GM19468 (cell line): ENCODE data around the gene METTL9.
"Not testable (repeated sequence)": the region's sequence is repeated elsewhere in the genome, so short reads cannot be mapped to it uniquely, and the experiment has no call there.

ENCODE experiments used
- ATAC-seq: cut with Tn5 transposase; IDR thresholded peaks from one replicate; pipeline ENCODE4 v1.9.1; 2021; ENCODE audit warnings: mild to moderate bottlenecking, moderate library complexity, moderate number of reproducible peaks; ENCODE audit not compliant: unreplicated experiment; ENCODE audit errors: extremely low read depth

Gene METTL9

DNA sequence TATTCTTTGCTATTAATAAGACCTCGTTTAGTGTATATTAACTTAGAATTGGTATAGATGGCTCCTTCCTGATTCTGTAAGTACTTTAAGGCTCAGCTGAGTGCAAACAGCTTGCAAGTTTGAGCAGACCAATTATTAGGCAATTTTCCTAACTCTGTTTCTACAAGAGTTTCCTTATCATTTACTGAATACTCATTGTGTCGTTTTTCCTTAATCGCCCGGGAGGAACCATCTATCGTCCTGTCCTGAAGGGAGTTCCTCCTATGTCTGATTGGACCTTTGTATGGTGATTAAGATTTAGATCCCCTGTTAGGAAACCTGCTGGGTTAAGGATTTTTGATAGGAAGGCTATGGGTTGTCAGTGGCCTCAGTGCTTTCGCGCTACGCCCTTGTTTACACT is 32.0 kb downstream of the METTL9 start:
- not testable (repeated sequence) for ATAC-seq

DNA sequence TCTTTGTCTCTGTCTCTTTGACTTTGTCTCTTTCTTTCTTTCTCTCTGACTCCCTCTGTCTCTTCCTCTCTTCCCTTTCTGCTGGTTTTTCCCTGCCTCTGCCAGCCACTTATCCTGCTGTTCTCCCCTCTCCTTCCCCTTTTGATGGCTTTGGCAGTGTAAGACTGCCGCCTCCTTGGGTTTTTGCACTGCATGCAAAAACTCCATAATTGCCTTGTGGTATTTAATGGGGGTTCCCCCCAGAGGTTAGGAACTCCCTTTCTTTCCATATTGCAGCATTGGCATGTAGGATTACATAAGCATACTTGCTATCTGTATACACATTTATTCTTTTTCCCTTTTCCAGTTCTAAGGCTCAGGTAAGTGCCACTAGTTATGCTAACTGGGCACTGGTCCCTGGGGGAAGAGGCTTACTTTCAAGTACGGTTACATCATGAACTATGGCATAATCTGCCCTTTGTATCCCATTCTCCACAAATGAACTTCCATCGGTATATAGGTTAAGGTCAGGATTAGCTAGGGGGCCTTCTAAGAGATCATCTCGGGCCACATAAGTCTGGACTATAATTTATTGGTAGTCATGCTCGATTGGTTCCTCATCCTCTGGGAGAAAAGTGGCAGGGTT is 32.7 kb downstream of the METTL9 start:
- ATAC-seq: not testable (repeated sequence)

DNA sequence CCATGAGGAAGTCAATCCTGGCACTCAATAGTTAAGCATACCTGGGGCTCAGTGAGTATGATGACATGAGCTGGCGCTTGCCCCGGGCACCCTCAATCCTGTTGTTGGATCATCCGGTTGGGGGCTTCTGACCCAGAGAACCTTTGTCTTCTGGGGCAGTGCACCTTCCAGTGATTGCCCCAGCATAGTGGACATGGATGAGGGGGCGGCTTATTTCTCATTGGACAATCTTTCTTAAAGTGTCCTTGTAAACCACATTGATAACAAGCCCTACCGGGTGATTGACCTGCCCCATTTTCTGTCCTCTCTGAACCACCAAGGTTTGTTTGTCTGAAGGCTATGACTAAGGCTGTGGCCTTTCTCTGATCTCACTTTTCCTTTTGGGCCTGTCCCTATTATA is 34.8 kb downstream of the METTL9 start:
- no peak for ATAC-seq

DNA sequence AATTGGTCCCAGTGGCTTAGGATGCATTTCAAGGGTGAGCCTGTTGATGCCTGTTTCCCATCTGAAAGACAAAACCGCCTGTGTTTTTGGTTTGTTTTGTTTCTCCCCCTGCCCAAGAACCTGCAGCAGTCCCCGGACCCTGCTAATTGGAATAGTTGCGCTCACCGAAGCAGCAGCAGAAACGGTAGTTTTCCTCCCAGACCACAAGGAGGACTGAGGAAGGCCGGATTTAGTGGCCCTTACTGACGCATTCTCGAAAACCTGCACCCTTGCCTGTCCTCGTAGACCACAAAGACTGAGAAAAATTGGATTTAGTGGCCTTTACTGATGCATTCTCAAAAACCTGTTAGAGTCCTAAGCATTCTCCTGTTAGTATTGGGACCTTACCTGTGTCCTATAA is 36.3 kb downstream of the METTL9 start:
- ATAC-seq: not testable (repeated sequence)

DNA sequence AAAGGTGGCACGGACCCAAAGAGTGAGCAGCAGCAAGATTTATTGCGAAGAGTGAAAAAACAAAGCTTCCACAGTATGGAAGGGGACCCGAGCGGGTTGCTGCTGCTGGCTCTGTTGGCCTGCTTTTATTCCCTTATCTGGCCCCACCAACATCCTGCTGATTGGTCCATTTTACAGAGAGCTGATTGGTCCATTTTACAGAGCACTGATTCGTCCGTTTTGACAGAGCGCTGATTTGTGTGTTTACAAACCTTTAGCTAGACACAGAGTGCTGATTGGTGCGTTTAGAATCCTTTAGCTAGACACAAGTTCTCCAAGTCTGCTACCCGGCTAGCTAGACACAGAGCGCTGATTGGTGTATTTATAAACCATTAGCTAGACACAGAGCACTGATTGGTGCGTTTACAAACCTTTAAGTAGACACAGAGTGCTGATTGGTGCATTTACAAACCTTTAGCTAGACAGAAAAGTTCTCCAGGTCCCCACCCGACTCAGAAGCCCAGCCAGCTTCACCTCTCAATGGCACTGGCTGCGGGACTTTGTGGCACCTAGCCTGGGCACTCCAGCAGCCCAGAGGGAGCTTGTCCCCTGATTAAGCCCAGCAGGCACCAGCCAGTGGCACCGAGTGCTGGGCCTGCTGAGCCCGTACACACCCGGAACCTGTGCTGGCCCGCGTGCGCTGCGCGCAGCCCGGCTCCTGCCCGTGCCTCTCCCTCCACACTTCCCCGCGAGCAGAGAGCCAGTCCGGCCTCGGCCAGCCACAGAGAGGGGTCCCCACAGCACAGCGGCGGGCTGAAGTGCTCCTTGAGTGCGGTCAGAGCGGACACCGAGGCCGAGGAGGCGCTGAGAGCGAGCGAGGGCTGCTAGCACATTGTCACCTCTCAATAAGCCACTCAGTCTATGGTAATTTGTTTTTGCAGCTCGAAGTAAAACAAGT is 37.9 kb downstream of the METTL9 start:
- no peak for ATAC-seq

DNA sequence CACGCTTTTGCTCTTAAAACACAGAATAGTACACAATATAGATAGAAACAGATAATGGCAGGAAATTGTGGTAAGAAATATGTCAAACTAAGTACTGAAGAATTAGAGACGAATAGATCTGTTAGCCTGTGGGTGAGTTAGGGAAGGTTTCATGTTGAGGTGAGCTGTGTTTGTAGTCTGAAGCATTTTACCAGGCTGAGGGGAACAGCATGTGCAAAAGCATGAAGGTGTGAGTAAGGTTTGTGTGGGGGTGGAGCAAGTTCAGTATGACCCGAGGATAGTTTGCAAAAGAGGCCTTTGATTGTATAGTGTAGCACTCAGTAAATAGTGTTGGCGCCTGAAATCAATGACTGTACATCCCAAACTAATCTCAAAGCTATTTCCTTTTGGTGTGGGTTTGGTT is 39.2 kb downstream of the METTL9 start:
- no peak for ATAC-seq

DNA sequence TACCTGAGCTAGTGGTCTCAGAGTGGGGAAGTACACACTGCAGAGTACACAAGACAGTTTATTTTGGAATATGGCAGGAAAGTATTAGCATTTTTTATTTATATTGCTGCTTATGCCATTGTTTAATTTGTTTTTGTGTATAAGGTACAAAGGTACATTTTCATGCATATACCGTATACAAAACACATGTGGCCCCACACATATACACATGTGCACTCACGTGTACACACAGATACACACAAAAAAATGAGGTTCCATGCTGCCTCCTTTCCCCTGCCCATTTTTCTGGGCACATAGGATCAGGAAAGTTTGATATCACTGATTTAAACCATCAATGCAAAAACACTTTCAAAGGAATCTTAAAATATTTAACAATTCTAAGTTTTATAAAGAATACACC is 40.1 kb downstream of the METTL9 start:
- no peak for ATAC-seq

DNA sequence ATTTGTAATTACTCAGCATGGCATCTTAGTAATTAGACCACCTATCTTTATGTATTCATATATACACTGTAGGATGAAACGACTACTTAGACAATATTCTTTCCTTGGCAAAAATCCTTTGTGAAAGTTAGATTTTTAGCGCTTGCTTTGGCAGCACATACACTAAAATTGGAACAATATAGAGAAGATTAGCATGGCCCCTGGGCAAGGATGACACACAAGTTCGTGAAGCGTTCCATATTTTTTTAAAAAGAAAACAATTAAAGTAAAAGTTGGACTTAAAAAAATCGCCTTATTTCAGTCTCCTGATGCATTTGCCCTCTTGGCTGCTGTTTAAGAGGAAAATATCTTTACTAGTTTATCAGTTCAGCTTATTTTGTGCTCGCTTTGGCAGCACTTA is 42.5 kb downstream of the METTL9 start:
- ATAC-seq: no peak

DNA sequence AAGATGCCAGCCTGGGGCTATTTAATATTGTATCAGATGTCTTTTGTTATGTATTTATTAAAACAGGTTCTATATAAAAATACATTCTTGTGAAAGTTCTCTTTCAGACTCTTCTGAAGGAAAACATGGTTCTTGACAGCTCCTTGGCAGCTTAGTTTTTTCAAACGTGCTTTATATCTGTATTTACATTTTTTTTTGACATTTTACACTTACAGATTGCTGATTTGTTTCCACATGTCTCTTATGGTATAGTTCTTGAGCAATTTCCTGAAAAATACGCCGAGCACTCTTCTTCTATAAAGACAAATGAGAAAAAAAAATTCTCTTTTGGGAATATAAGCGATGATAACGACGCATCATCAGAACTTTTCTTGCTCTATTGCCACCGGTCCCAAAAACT is 43.5 kb downstream of the METTL9 start:
- no peak for ATAC-seq

DNA sequence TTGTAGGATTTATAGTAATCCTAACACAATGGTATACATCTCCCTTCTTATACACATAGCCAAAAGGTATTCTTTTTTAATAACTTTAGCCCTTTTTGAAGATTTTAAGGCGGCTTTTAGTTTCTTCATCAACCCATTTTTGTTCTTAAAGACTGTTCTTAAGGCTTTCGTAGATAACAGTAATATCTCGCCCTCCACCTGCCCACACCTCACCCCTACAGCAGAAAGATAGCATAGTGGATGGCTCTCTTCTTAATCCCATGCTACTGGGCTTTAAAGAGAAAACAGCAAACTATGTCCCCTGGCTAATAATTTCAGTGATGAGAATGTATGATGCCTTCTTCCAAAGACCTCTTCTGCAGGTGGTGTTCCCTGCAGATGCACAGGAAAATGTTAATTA is 44.4 kb downstream of the METTL9 start:
- no peak for ATAC-seq

DNA sequence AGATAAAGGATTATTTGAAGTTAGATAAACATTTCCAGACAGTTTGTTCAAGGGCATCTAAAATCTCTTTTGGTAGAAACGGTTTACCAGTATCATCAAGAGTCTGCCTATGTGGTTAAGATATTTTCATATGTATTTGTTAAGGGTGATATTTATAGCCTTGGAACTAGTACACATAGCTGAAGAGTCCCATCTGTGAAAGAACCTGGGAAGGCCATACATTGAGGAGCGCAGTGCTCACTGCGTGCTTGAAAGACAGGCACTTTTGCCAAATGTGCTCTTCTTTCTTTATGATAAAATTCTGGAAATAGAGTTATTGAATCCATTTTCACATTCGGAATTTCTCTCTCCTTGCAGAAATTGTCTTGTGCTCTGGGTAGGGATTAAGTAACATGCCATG is 45.3 kb downstream of the METTL9 start:
- ATAC-seq: no peak

DNA sequence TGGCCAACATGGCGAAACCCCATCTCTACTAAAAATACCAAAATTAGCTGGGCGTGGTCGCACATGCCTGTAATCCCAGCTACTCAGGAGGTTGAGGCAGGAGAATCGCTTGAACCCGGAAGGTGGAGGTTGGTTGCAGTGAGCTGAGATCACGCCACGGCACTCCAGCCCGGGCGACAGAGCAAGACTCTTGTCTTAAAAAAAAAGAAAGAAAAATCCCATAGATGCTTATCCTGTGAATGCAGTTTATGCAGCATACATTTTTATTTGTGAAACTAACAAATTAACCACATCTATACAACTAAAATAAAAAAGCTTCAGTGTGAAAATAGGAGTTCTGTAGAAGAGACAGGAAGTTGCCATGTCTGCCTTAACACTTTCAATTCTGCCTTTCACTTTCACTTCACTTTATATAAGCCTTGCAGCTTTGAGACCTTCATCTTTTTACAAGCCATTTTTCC is 45.9 kb downstream of the METTL9 start:
- ATAC-seq: no peak

DNA sequence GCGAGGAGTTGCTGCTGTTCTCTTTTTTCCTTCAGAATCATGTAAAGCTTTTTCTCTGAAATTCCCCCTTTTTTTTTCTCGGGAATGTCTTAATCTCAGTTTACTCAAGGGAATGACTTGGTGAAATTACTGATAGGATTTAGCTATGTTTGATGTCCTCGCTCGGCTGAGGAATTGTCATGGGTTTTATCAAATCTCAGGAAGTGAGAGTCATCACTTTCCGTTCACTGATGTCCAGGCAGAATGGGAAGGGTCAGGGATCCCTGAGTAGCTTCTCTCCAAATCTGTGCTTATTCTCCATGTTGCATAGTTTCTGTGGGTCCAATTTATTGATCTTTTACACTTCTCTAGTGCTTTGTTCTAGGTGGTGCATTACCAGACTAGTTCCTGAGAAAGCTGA is 46.7 kb downstream of the METTL9 start:
- no peak for ATAC-seq

DNA sequence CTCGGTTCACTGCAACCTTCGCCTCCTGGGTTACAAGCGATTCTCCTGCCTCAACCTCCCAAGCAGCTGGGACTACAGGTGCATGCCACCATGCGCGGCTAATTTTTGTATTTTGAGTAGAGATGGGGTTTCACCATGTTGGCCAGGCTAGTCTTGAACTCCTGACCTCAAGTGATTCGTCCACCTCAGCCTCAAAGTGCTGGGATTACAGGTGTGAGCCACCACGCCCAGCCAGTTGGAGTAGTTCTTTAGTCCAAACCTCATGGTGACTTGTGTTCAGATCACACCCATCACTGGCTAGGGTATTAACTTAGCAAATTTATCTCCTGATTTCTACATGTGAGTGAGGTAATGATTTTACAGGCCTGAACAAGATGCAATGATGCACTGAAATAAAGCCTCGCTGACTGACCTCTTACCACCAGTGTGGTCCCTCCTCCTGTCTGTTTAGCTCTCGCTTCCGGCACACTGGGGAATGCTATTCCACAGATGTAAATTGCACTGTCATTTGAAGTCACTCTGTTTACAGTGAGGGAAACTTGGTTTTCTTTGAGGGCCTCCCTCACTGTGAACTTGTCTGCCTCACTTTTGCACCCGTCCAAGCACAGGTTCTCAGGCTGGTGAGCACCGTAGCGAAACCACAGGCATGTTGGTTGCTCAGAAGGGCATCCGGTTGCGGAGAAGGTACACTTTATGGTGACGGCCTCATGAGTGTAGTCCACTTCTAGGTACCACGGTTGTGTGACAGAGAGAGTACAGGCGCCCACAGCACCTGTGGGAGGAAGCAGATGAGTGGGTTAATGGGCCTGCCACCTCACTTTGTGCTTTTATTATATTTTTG is 47.6 kb downstream of the METTL9 start:
- peak; percentile 87 for ATAC-seq

DNA sequence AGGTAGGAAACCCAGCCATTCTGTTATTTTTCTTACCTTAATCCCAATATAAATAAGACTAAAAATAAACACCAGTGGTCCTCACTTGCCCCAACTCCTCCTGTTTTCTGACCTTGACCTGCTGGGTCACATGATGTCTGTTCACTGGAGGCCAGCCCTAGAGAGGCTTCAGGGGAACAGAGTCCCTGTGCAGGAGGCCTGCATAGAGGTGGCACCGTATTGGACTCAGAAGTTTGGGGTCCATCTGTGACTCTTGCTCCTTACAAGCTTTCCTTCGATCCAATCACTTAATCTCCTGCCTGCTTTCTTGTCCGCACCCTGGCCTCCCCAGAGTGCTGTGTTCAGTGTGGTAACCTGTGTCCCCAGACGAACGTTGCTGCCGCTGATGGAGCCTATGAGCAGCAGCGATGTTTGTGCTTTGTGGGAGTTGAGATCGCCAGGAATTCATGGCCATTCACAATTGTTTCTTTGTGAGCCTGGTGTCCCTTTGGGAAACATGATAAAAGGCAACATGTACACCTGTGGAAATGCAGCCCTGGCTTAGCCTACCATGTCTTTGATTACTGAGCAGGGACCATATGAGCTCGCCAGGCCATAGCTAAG is 48.3 kb downstream of the METTL9 start:
- no peak for ATAC-seq

DNA sequence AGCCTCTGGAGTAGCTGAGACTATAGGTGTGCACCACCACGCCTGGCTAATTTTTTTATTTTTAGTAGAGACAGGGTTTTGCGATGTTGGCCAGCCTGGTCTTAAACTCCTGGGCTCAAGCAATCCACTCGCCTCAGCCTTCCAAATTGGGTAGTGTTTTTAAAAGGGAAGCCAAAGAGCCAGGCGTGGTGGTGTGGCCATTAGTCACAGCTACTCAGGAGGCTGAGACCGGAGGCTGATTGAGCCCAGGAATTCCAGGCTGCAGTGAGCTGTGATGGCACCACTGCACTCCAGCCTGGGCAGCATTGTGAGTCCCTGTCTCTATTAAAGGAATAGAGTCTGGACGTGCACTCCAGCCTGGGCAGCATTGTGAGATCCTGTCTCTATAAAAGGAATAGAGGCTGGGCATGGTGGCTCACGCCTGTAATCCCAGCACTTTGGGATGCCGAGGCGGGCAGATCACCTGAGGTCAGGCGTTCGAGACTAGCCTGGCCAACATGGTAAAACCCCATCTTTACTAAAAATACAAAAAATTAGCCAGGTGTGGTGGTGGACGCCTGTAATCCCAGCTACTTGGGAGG is 50.5 kb downstream of the METTL9 start:
- ATAC-seq: not testable (repeated sequence)

DNA sequence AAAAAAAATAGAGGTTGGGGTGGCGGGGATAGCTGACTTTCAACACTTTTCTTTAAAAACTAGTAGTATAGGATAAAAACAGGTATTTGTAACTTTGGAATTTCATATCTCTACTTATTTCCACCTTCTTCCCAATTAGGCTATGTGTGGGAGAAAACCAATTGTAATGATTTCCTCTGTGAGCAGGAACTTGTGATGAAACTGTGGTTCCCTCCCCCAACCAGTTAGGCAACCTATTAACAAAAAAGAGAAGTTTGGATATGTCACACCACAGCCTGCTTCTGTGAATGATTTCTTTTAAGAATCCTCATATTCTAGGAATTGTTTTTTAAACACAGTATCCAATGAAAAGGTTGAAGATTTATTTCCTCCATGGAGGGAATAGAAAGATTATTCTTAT is 51.1 kb downstream of the METTL9 start:
- no peak for ATAC-seq

DNA sequence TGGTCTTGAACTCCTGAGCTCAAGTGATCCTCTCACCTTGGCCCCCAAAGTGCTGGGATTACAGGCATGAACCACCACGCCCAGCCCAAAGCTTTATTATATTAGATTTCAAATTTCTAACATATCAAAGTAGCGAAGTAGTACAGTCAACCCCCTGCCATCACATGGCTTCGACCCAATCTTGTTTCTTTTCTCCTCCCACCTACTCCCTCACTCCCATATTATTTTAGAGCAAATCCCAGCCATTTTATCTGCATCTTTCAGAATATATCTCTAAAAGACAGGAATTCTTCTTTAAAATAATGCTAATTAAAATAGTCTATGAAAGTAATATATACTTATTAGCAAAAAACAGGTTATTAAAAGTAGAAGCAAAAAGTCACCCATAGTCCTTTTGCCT is 52.1 kb downstream of the METTL9 start:
- ATAC-seq: no peak

DNA sequence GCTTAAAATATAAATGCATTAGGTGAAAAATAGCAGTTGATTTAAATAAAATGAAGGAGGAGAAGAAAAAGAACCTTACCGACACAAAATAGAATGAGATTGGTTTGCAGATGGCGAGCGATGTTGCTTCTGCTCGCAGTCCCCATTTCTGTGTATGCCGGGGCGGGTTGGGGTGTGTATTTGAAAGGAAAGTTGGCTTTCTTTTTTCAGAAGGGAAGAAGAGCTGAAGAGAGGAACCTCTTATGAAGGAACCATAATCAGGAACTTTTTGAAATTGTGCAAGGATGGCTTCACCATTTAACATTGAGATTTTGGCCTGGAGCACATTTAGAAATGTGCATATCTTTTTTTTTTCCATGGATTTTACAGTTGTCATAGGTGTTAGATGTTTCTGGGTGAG is 53.1 kb downstream of the METTL9 start, which contains the start of gene IGSF6:
Gene IGSF6, minus strand, starts transcription at position 156 of the 400 bp plus-strand sequence. Its CDS starts 10 bp downstream, at position 146.
- no peak for ATAC-seq

DNA sequence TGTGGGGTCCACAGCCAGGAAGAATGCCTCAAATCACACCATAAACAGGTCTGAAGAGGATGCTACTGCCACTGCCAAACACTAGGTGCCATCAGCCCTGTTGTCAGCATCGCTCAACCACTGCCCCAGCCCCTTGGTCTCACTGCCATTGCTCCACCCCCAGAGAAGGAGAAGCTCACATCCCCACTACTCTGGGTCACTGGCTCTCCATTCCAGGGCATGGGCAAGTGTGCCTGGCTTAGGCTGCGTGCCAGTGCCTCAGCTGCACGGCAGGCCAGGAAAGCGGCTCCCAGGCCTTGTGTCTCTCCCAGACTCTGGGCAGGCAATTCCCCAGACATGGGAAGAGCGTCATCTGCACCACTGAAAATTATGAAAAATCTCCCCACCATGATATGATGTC is 54.2 kb downstream of the METTL9 start:
- ATAC-seq: no peak
